Left colon (tissue), 2 donors: ENCODE results near the gene PMM1. TPM values are rescaled to one million over a fixed set of nuclear protein-coding genes. Genes with fewer than 3 reads are reported as not detected.

Source experiments
- ATAC-seq: fragments of 200-7000 bp; cut with Tn5 transposase; one replicate; pipeline ENCODE4 v1.9.1; 2020; ENCODE audit warnings: mild to moderate bottlenecking, moderate library complexity
- DNase-seq, 2 donors: peaks; one replicate each; pipeline ENCODE4 v3.0.0-alpha.2; 2020
- intact Hi-C, 2 donors: fragments of 100-400 bp; cut with DNase I in 1 of 2; cut with micrococcal nuclease in 1 of 2; formaldehyde crosslinking; loops; one replicate each; pipeline versions ENCODE4 v1.11.2 to v1.14.0; 2022; cut with DNase I, micrococcal nuclease
- total RNA-seq, 2 donors: library from RNA; stranded (reverse); fragmentation: NEBNext Ultra II Directional; extraction: Animal tissue kit (Norgen Biotek cat#: 25700); gene quantifications; one replicate each; pipeline ENCODE4 v1.2.1, GENCODE V29; 2021
- donor health status: DM: no; HTN: no; CAD: no.
- donor health status: DM: yes; HTN: yes; CAD: no.

PMM1 gene
- total RNA-seq, 2 donors from 2014 or later = 48.6 to 61.8 TPM

DNA sequence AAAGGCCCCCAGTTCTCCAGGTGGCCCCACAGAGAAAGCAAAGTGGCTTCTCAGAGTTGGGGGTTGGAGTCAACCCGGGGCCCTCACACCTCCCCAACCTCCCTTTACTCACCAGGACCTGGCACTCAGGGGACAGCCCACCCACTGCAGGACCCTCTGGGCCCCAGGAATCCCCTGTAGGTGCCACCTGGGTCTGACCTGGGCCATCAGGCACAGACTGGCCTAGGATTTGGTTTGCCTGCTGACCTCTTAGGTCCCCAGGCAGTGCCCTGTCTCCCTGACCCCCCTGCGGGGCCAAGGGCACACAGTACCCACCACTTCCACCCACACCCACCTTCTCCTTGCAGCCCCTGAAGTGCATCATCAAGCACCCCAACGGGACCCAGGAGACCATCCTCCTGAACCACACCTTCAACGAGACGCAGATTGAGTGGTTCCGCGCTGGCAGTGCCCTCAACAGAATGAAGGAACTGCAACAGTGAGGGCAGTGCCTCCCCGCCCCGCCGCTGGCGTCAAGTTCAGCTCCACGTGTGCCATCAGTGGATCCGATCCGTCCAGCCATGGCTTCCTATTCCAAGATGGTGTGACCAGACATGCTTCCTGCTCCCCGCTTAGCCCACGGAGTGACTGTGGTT, 61.4 kb downstream of the PMM1 start:
- DNase-seq (no peak), ATAC-seq (no peak)
- intact Hi-C loops = no loop called here

Other genes with a start within 250 kb of the PMM1 start
- gene TEF, start 207.9 kb downstream of the PMM1 start, total RNA-seq = 10 to 100 TPM; 19.6 to 30.9 TPM
- 10 to 100 TPM; 57.5 to 66.7 TPM for gene TOB2, start 143.0 kb downstream of the PMM1 start, total RNA-seq
- gene PHF5A, start 121.1 kb downstream of the PMM1 start, total RNA-seq = 10 to 100 TPM; 32.1 to 35.3 TPM
- 100 to 1,000 TPM; 271 to 289 TPM for gene ACO2, start 120.7 kb downstream of the PMM1 start, total RNA-seq
- gene POLR3H, start 45.4 kb downstream of the PMM1 start, total RNA-seq = 10 to 100 TPM; 10.9 to 15.9 TPM
- gene CSDC2, start 28.8 kb downstream of the PMM1 start, total RNA-seq = 1 to 10 TPM in 1 of 2 donors, under 1 TPM in 1; 0.37 to 2.0 TPM
- 10 to 100 TPM; 24.5 to 25.2 TPM for gene DESI1, start 31.2 kb upstream of the PMM1 start, total RNA-seq
- gene XRCC6, start 31.5 kb upstream of the PMM1 start, total RNA-seq = 100 to 1,000 TPM; 164 to 173 TPM
- gene SNU13, start 99.0 kb upstream of the PMM1 start, total RNA-seq = 10 to 100 TPM; 87.8 to 91.4 TPM
- gene MEI1, start 109.7 kb upstream of the PMM1 start, total RNA-seq = 1 to 10 TPM; 1.9 to 6.2 TPM
- gene CCDC134, start 210.8 kb upstream of the PMM1 start, total RNA-seq = 10 to 100 TPM in 1 of 2 donors, 1 to 10 TPM in 1; 8.8 to 11.0 TPM
- gene SREBF2, start 243.3 kb upstream of the PMM1 start, total RNA-seq = 100 to 1,000 TPM; 172 to 215 TPM